Common myeloid progenitor, CD34-positive (primary cell): ENCODE results near the gene ALDOB.

Experiments
- CTCF ChIA-PET: fragments of 350-600 bp; sonication (Branson Sonifier 250); formaldehyde crosslinking; loops from one replicate; lab custom pipeline; 2021; ENCODE audit warnings: antibody characterized with exemption; lab: Charles Lee
- POLR2A ChIA-PET: fragments of 350-600 bp; sonication (Branson Sonifier 250); formaldehyde crosslinking; loops from one replicate; lab custom pipeline; 2021; ENCODE audit warnings: antibody characterized with exemption; lab: Charles Lee
- DNase-seq, 3 donors: peaks; one replicate each; pipeline versions ENCODE4 v3.0.0 to v3.0.0-alpha.2; 2013
- H3K27ac ChIP-seq, 2 experiments: 1 replicate in 1 of 2; 2 replicates in 1 of 2; pipeline ENCODE4 v1.7.0; 2013; ENCODE audit warnings: inconsistent platforms in 2 of 2, low read length in 2 of 2, mild to moderate bottlenecking in 2 of 2, low read depth in 1 of 2, moderate library complexity in 1 of 2; ENCODE audit not compliant: severe bottlenecking in 2 of 2, insufficient read depth in 1 of 2, poor library complexity in 1 of 2
- H3K27me3 ChIP-seq, 5 experiments: replicated peaks in 2 of 5; 1 replicate in 3 of 5; 2 replicates in 2 of 5; pipeline versions ENCODE4 v1.6.1 to v1.7.0; 2013; ENCODE audit warnings: low read length in 4 of 5, mild to moderate bottlenecking in 2 of 5, moderate library complexity in 2 of 5, inconsistent platforms in 1 of 5; ENCODE audit not compliant: insufficient read depth in 5 of 5, control insufficient read depth in 4 of 5
- H3K36me3 ChIP-seq, 4 experiments: 1 replicate in 2 of 4; 2 replicates in 2 of 4; pipeline versions ENCODE4 v1.6.1 to v1.7.0; 2013; ENCODE audit warnings: low read length in 3 of 4, control low read depth in 1 of 4, mild to moderate bottlenecking in 1 of 4; ENCODE audit not compliant: control insufficient read depth in 4 of 4, insufficient read depth in 4 of 4
- H3K4me1 ChIP-seq, 4 experiments: 1 replicate in 3 of 4; 2 replicates in 1 of 4; pipeline versions ENCODE4 v1.6.1 to v1.7.1; 2013; ENCODE audit warnings: low read length in 3 of 4, mild to moderate bottlenecking in 3 of 4, control low read depth in 1 of 4, inconsistent platforms in 1 of 4, moderate library complexity in 1 of 4; ENCODE audit not compliant: control insufficient read depth in 4 of 4, insufficient read depth in 4 of 4; ENCODE audit errors: control extremely low read depth in 1 of 4
- H3K4me3 ChIP-seq, 7 experiments: 1 replicate in 4 of 7; 2 replicates in 3 of 7; pipeline versions ENCODE4 v1.5.1 to v1.7.0; 2013; ENCODE audit warnings: mild to moderate bottlenecking in 7 of 7, low read length in 6 of 7, moderate library complexity in 6 of 7, inconsistent platforms in 2 of 7, low read depth in 2 of 7, control low read depth in 1 of 7; ENCODE audit not compliant: insufficient read depth in 4 of 7, control insufficient read depth in 1 of 7; ENCODE audit errors: extremely low read depth in 1 of 7
- H3K9me3 ChIP-seq, 5 experiments: 1 replicate in 4 of 5; 2 replicates in 1 of 5; pipeline versions ENCODE4 v1.6.1 to v1.7.1; 2013; ENCODE audit warnings: low read length in 4 of 5, mild to moderate bottlenecking in 2 of 5, inconsistent platforms in 1 of 5, low read depth in 1 of 5, moderate library complexity in 1 of 5; ENCODE audit not compliant: control insufficient read depth in 4 of 5, insufficient read depth in 2 of 5; ENCODE audit errors: control extremely low read depth in 1 of 5
- WGBS: methylation state at CpG from one replicate; pipeline ENCODE4 v1.1.5; 2013; ENCODE audit not compliant: insufficient coverage; 5-methylcytosine and 5-hydroxymethylcytosine counted together

The ALDOB gene

DNA sequence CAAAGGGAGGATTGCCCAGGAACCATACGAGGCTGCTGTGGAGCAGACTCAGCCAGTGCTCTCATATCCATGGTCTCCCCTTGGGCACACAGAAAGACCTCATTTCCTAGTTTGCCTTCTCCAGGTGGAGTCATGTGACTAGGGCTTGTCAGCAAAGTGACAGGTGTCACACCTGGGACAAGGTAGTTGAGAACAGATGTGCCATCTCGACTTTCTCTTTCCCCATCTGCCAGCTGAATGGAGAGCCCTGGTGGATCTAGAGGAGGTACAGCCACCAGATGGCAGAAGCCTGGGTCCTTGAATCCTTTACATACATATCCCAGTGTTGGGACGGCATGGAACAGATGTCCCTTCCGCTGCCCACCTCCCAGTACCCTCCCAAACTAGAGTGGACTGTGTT lies 42.9 kb upstream of the ALDOB start:
- WGBS = 92% methylated on average over 3 of the region's 4 CpGs
- no peak for DNase-seq
- no peak overlapping the region for H3K4me3 ChIP-seq
- H3K4me1 ChIP-seq = peaks cover 0 to 42% (median 1%) of the 10 kb centered on the region in 4 experiments
- H3K36me3 ChIP-seq = peaks cover 0 to 35% (median 7%) of the 10 kb centered on the region in 4 experiments
- no peaks in the 10 kb centered on the region for H3K9me3 ChIP-seq
- peaks cover 0 to 7% (median 0%) of the 10 kb centered on the region in 5 experiments for H3K27me3 ChIP-seq
- POLR2A ChIA-PET = no interaction called here
- no peak overlapping the region for H3K27ac ChIP-seq
- CTCF ChIA-PET = interaction anchor here (1.6 to 9.1 kb wide), 3 partner anchors 12 to 61 kb away, joined by 3 to 46 read pairs (median 4); no protein-coding TSS in a partner anchor

DNA sequence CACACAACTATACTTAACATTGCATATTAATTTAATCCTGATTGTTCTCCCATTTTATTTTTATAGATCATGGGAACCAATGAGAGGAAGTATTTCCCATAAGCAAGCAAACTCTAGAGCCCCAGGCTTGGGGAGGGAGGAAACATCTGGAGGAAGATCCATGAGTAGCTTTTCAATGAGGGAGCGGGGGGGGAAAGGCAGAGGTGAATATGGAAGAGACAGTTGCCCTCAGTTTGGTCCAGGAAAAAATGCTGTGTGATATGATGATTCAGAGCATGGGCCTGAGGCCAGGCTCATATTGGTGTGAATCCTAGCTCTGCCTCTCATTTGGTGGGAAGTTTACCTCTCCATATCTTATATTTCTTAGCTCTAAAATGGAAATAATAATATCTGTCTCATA lies 42.2 kb upstream of the ALDOB start:
- ChIA-PET POLR2A (no interaction called here), CTCF (interaction anchor here (0.8 to 9.1 kb wide), 7 partner anchors 11 to 85 kb away, joined by 3 to 46 read pairs (median 4); no protein-coding TSS in a partner anchor)
- DNase-seq = no peak
- peaks cover 0 to 37% (median 9%) of the 10 kb centered on the region in 4 experiments for H3K36me3 ChIP-seq
- WGBS = 100% methylated on average over 1 of the region's 1 CpG
- H3K27ac ChIP-seq = no peak overlapping the region
- peaks cover 0 to 7% (median 0%) of the 10 kb centered on the region in 5 experiments for H3K27me3 ChIP-seq
- H3K4me3 ChIP-seq = no peak overlapping the region
- peaks cover 0 to 42% (median 1%) of the 10 kb centered on the region in 4 experiments for H3K4me1 ChIP-seq
- no peaks in the 10 kb centered on the region for H3K9me3 ChIP-seq

- CTCF ChIA-PET = interaction anchor here (0.8 to 9.1 kb wide), 7 partner anchors 10 to 86 kb away, joined by 3 to 46 read pairs (median 4); no protein-coding TSS in a partner anchor
- Histone ChIP-seq H3K4me3 (no peak overlapping the region), H3K9me3 (no peaks in the 10 kb centered on the region), H3K4me1 (peaks cover 0 to 42% (median 1%) of the 10 kb centered on the region in 4 experiments), H3K27me3 (peaks cover 0 to 7% (median 0%) of the 10 kb centered on the region in 5 experiments), H3K36me3 (peaks cover 0 to 37% (median 9%) of the 10 kb centered on the region in 4 experiments), H3K27ac (no peak overlapping the region)
- no peak for DNase-seq
- 100% methylated on average over 4 of the region's 4 CpGs for WGBS
- POLR2A ChIA-PET = no interaction called here
Measured at GRCh38 chr9:101477214-101477613, 41.6 kb upstream of the ALDOB start.

DNA sequence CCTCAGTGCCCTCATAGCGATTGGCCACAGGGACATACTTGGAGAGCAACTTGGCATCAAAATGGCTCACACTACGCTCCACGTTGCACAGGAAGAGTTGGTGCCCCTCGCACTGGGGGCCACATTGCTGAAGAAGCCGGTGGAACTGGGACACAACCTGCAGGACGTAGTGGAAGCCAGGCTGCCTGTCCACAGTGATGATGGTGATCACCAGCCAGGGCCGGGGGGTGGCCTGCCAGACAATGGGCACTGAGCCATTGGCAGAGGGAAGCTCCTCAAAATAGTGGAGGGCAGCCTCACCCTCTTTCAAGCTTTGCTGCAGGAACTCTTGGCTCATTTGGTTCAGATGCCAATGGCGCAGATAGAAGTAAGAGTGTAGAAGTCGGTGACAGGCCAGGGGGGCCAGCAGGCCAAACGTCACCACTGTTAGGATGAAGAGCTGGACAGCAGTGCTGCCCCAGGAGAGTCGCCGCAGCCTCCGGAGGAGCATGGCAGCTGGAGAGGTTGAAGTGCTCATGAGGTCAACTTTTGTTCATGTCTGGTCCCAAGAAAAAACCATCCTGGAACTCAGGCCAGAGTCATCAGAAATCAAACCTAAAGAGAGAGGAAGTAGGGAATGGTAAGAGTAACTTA lies 41.1 kb upstream of the ALDOB start:
- Histone ChIP-seq H3K4me1 (peaks cover 0 to 39% (median 1%) of the 10 kb centered on the region in 4 experiments), H3K36me3 (peaks cover 0 to 37% (median 9%) of the 10 kb centered on the region in 4 experiments), H3K9me3 (no peaks in the 10 kb centered on the region), H3K27ac (no peak overlapping the region), H3K27me3 (peaks cover 0 to 7% (median 0%) of the 10 kb centered on the region in 5 experiments), H3K4me3 (no peak overlapping the region)
- DNase-seq = no peak
- ChIA-PET CTCF (interaction anchor here (1.1 to 9.1 kb wide), 5 partner anchors 15 to 62 kb away, joined by 3 to 46 read pairs (median 5); no protein-coding TSS in a partner anchor), POLR2A (no interaction called here)
- 99% methylated on average over 13 of the region's 13 CpGs for WGBS

DNA sequence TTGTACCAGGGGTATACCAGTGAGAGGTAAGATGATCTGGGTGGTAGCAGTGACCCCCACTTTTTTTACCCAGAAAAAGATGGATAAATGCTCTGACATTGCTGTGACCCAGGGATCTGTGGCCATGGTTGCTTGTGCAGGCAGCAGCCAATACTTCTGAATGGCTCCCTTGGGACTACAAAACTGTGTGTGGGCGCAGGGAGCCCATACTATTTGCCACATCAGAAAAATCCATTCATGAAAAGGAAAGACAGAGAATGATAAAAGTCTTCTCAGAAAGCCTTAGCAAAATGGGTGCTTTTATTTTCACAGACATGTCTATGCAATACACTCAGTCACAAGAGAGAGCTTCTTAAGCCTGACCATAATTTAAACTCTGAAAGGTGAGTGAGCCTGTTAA lies 37.3 kb upstream of the ALDOB start:
- ChIA-PET CTCF (interaction anchor here (0.5 to 9.1 kb wide), 6 partner anchors 8 to 57 kb away, joined by 4 to 46 read pairs (median 8); no protein-coding TSS in a partner anchor), POLR2A (no interaction called here)
- no peak overlapping the region for H3K4me3 ChIP-seq
- H3K27me3 ChIP-seq = no peaks in the 10 kb centered on the region
- no peaks in the 10 kb centered on the region for H3K9me3 ChIP-seq
- H3K27ac ChIP-seq = no peak overlapping the region
- H3K36me3 ChIP-seq = peaks cover 0 to 37% (median 9%) of the 10 kb centered on the region in 4 experiments
- WGBS = no CpG with 5 or more reads among the region's 1 CpG
- DNase-seq = no peak
- peaks cover 0 to 16% (median 0%) of the 10 kb centered on the region in 4 experiments for H3K4me1 ChIP-seq

- H3K27ac ChIP-seq = no peak overlapping the region
- peaks cover 0 to 14% (median 0%) of the 10 kb centered on the region in 4 experiments for H3K4me1 ChIP-seq
- peaks cover 0 to 26% (median 6%) of the 10 kb centered on the region in 4 experiments for H3K36me3 ChIP-seq
- H3K4me3 ChIP-seq = no peak overlapping the region
- no peak for DNase-seq
- H3K27me3 ChIP-seq = no peaks in the 10 kb centered on the region
- WGBS = no CpG with 5 or more reads among the region's 3 CpGs
- ChIA-PET CTCF (interaction anchor here (1.0 to 9.1 kb wide), 6 partner anchors 9 to 60 kb away, joined by 3 to 64 read pairs (median 8); partner anchors contain the start of gene RNF20), POLR2A (no interaction called here)
- no peaks in the 10 kb centered on the region for H3K9me3 ChIP-seq
Measured at GRCh38 chr9:101470929-101471328, 35.4 kb upstream of the ALDOB start.

DNA sequence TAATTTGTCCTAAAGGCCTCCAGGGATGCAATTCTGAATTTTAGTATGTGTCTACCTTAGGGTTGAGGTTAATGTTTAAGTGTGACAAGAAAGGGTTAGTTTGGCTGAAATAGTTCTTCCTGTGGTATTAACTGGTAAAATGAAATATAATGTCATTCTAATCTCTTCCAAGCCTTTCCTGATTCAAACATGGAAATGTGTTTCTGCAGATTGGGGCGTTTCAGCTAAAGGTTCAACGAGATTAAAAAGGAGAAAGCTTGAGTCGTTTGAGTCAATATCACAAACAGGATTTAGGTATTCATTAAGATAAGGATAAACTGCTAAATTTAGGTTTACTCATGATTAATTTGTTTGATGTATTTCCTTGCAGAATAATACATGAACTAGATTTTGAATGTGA lies 34.4 kb upstream of the ALDOB start:
- no CpG with 5 or more reads among the region's 3 CpGs for WGBS
- DNase-seq = peak; percentile 36 to 77 (median 54)
- peaks cover 0 to 16% (median 0%) of the 10 kb centered on the region in 4 experiments for H3K4me1 ChIP-seq
- no peak overlapping the region for H3K27ac ChIP-seq
- CTCF ChIA-PET = interaction anchor here (0.6 to 9.1 kb wide), 7 partner anchors 8 to 61 kb away, joined by 3 to 64 read pairs (median 3); partner anchors contain the start of gene RNF20
- H3K9me3 ChIP-seq = no peaks in the 10 kb centered on the region
- H3K36me3 ChIP-seq = peaks cover 0 to 17% (median 5%) of the 10 kb centered on the region in 4 experiments
- POLR2A ChIA-PET = interaction anchor here (0.7 kb wide), 1 partner anchor 16 kb away, joined by 3 read pairs; no protein-coding TSS in a partner anchor
- no peak overlapping the region for H3K4me3 ChIP-seq
- H3K27me3 ChIP-seq = no peaks in the 10 kb centered on the region
